Gastrocnemius medialis (tissue), 4 donors: ENCODE data around the gene TYW1.
"Not testable (repeated sequence)": the region's sequence is repeated elsewhere in the genome, so short reads cannot be mapped to it uniquely, and the experiment has no call there.

ENCODE experiments used
- POLR2A ChIP-seq, 2 donors: fragments of 450-650 bp; IDR thresholded peaks; one replicate each; pipeline ENCODE4 v1.6.1; 2017; ENCODE audit warnings: antibody characterized with exemption in 2 of 2, mild to moderate bottlenecking in 2 of 2, moderate library complexity in 2 of 2
- TF ChIP-seq, protein P1 (sequence below), 5 experiments: fragments of 450-650 bp in 3 of 5; fragments of 200-600 bp in 2 of 5; sonication (generic) in 2 of 5; IDR thresholded peaks in 4 of 5; conservative IDR thresholded peaks in 1 of 5; 1 replicate in 4 of 5; 2 replicates in 1 of 5; pipeline ENCODE4 v1.5.1; 2016 to 2019; ENCODE audit warnings: antibody characterized with exemption in 5 of 5, mild to moderate bottlenecking in 3 of 5, moderate library complexity in 3 of 5

DNA sequence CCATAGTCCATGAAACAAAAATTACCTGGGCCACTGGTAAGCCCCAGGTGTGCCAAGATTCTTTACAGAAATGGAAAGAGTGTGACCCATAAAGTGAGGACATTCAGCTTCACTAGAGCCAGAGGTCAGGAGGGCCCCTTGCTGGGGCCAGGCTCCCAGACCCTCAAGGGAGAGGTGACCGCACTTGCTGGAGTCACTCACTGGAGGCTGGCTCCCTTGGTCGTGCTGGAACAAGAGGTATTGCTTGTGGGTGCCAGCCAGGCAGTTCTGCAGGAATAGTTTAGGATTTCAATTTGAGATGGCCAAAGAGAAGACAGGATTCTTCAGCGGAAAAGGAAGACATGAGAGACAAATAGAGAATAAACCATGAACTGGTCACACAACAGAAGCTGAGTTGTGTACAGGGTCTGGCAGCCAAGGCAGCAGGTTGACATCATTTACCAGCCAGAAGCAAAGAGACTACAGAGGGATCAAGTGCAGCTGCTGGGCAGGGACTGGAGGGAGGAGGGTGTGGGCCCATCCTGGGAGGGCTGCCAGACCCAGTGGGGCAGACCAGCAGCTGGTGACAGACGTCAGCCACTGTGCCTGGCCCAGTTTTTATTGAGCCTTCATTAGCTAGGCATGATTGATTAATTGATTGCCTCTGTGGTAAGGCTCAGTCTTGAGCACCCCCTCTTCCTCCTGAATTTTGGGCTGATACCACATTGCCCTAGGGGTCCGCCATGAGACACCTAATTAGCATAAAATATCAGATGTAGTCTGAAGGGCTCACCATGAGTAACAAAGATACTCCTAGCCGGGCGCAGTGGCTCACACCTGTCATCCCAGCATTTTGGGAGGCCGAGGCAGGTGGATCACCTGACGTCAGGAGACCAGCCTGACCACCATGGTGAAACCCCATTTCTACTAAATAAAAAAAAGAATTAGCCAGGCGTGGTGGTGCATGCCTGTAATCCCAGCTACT lies 40.1 kb downstream of the TYW1 start:
- TF ChIP-seq, protein P1, sequence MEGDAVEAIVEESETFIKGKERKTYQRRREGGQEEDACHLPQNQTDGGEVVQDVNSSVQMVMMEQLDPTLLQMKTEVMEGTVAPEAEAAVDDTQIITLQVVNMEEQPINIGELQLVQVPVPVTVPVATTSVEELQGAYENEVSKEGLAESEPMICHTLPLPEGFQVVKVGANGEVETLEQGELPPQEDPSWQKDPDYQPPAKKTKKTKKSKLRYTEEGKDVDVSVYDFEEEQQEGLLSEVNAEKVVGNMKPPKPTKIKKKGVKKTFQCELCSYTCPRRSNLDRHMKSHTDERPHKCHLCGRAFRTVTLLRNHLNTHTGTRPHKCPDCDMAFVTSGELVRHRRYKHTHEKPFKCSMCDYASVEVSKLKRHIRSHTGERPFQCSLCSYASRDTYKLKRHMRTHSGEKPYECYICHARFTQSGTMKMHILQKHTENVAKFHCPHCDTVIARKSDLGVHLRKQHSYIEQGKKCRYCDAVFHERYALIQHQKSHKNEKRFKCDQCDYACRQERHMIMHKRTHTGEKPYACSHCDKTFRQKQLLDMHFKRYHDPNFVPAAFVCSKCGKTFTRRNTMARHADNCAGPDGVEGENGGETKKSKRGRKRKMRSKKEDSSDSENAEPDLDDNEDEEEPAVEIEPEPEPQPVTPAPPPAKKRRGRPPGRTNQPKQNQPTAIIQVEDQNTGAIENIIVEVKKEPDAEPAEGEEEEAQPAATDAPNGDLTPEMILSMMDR (IDR thresholded peaks at IDR 0.05 in 4 of 5, conservative IDR thresholded peaks at IDR 0.05 in 1 of 5): not testable (repeated sequence)
- not testable (repeated sequence) for TF ChIP-seq POLR2A (IDR thresholded peaks at IDR 0.05)
